ENCODE measurements around the gene LMBRD1. TPM values are rescaled to one million over a fixed set of nuclear protein-coding genes. Genes with fewer than 3 reads are reported as not detected.

LMBRD1 gene
- total and polyA plus RNA-seq, 2 of the 13 experiments (the other 11 are each of a cell fraction or from before 2014, with no cell fraction given) = 18.9 to 21.5 TPM

- TF ChIP-seq HOMEZ (CRISPR knock-in tag; IDR thresholded peaks at IDR 0.05; ENCODE audit: low read depth) = peak; percentile 78
- 0 out of 2 replicates have a peak, but pooled peaks have one; percentile 18 for TF ChIP-seq ZNF580 (CRISPR knock-in tag; IDR thresholded peaks at IDR 0.05; ENCODE audit: borderline replicate concordance, low read depth)
- TF ChIP-seq HMGXB4 (CRISPR knock-in tag; IDR thresholded peaks at IDR 0.05; ENCODE audit: borderline replicate concordance in 1 of 2, low read depth in 1 of 2) = peak; percentile 48 to 51; a peak in 2 of 4 replicates
- 0 out of 2 replicates have a peak, but pooled peaks have one; percentile 22 for TF ChIP-seq ZNF263 (CRISPR knock-in tag; IDR thresholded peaks at IDR 0.05)
- TF ChIP-seq DRAP1 (CRISPR knock-in tag; IDR thresholded peaks at IDR 0.05) = peak; percentile 83; the same call in 1 of the 2 replicates
- no peak for TF ChIP-seq HOXA9 (CRISPR knock-in tag; IDR thresholded peaks at IDR 0.05; ENCODE audit: borderline replicate concordance)
- TF ChIP-seq TFDP1 (CRISPR knock-in tag; IDR thresholded peaks at IDR 0.05; ENCODE audit: borderline replicate concordance) = peak; percentile 20; the same call in 1 of the 2 replicates
- peak; percentile 95 for TF ChIP-seq RFX3 (CRISPR knock-in tag; IDR thresholded peaks at IDR 0.05)
- TF ChIP-seq ZNF761 (CRISPR knock-in tag; conservative IDR thresholded peaks at IDR 0.05) = 0 out of 2 replicates have a peak, but pooled peaks have one; percentile 25
- no peak for TF ChIP-seq MBNL3 (CRISPR knock-in tag; conservative IDR thresholded peaks at IDR 0.05)
- no peak for TF ChIP-seq IRF1 (CRISPR knock-in tag; IDR thresholded peaks at IDR 0.05; ENCODE audit: low read depth)
- 0 out of 2 replicates have a peak, but pooled peaks have one; percentile 57 for TF ChIP-seq KMT2B (CRISPR knock-in tag; IDR thresholded peaks at IDR 0.05)
- peak; percentile 64; the same call in 1 of the 2 replicates for TF ChIP-seq YEATS2 (CRISPR knock-in tag; IDR thresholded peaks at IDR 0.05; ENCODE audit: borderline replicate concordance)
- peak; percentile 47; the same call in 1 of the 2 replicates for TF ChIP-seq ELF1 (CRISPR knock-in tag; IDR thresholded peaks at IDR 0.05)
- peak; percentile 69 for TF ChIP-seq SALL1 (CRISPR knock-in tag; IDR thresholded peaks at IDR 0.05)
- no peak for TF ChIP-seq IRX3 (CRISPR knock-in tag; IDR thresholded peaks at IDR 0.05; ENCODE audit: borderline replicate concordance, low read depth)
- TF ChIP-seq ZNF510 (CRISPR knock-in tag; IDR thresholded peaks at IDR 0.05; ENCODE audit: low read depth) = no peak
- peak; percentile 71 for TF ChIP-seq CREB1 (IDR thresholded peaks at IDR 0.05)
- peak; percentile 79 for TF ChIP-seq CREB1 (CRISPR knock-in tag; IDR thresholded peaks at IDR 0.05)
- TF ChIP-seq MXD3 (CRISPR knock-in tag; IDR thresholded peaks at IDR 0.05) = no peak
- TF ChIP-seq MAX (IDR thresholded peaks at IDR 0.05) = peak; percentile 59; the same call in 1 of the 2 replicates
- TF ChIP-seq BRCA1 (CRISPR knock-in tag; IDR thresholded peaks at IDR 0.05) = peak; percentile 51; the same call in 1 of the 2 replicates
Observed at GRCh38 chr6:69796642-69797390, at the start of gene LMBRD1 (continued).

Measured in HepG2 (cell line).